Gastrocnemius medialis (tissue), 4 donors: Measurements from ENCODE around the gene DVL1. TPM values are rescaled to one million over a fixed set of nuclear protein-coding genes. Genes with fewer than 3 reads are reported as not detected.

Experiments
- ATAC-seq, 2 donors: fragments of 150-250 bp; one replicate each; pipeline ENCODE4 v1.9.1; 2016
- DNase-seq, 2 donors: peaks; one replicate each; pipeline ENCODE4 v3.0.0-alpha.2; 2019
- H3K27ac ChIP-seq, 4 donors: fragments of 200-600 bp; sonication (generic); 1 replicate in 1 of 4; 2 replicates in 3 of 4; pipeline ENCODE4 v1.5.1; 2016 to 2018; ENCODE audit warnings: mild to moderate bottlenecking in 2 of 4, moderate library complexity in 1 of 4
- H3K27me3 ChIP-seq, 3 donors: fragments of 200-600 bp; sonication (generic) in 2 of 3; 1 replicate in 1 of 3; 2 replicates in 2 of 3; pipeline versions ENCODE4 v1.5.1 to v1.6.0; 2016 to 2019; ENCODE audit warnings: mild to moderate bottlenecking in 1 of 3, moderate library complexity in 1 of 3
- H3K36me3 ChIP-seq, 2 donors: fragments of 200-600 bp; sonication (generic) in 1 of 2; one replicate each; pipeline ENCODE4 v1.5.1; 2017 to 2018
- H3K4me1 ChIP-seq, 2 donors: fragments of 200-600 bp; sonication (generic) in 1 of 2; one replicate each; pipeline ENCODE4 v1.5.1; 2016 to 2017; ENCODE audit warnings: mild to moderate bottlenecking in 2 of 2
- H3K4me3 ChIP-seq, 4 donors: fragments of 200-600 bp; sonication (generic) in 3 of 4; 1 replicate in 1 of 4; 2 replicates in 3 of 4; pipeline ENCODE4 v1.5.1; 2016 to 2019; ENCODE audit warnings: mild to moderate bottlenecking in 2 of 4
- H3K9me3 ChIP-seq, 3 donors: fragments of 200-600 bp; sonication (generic) in 2 of 3; 1 replicate in 1 of 3; 2 replicates in 2 of 3; pipeline ENCODE4 v1.5.1; 2016 to 2019
- CTCF ChIP-seq, 5 experiments: fragments of 450-650 bp in 3 of 5; fragments of 200-600 bp in 2 of 5; sonication (generic) in 2 of 5; IDR thresholded peaks in 4 of 5; conservative IDR thresholded peaks in 1 of 5; 1 replicate in 4 of 5; 2 replicates in 1 of 5; pipeline ENCODE4 v1.5.1; 2016 to 2019; ENCODE audit warnings: antibody characterized with exemption in 5 of 5, mild to moderate bottlenecking in 3 of 5, moderate library complexity in 3 of 5
- POLR2A ChIP-seq, 2 donors: fragments of 450-650 bp; IDR thresholded peaks; one replicate each; pipeline ENCODE4 v1.6.1; 2017; ENCODE audit warnings: antibody characterized with exemption in 2 of 2, mild to moderate bottlenecking in 2 of 2, moderate library complexity in 2 of 2
- in situ Hi-C, 4 donors: fragments of 200-750 bp; cut with MboI; loops; one replicate each; pipeline versions ENCODE4 v1.15.0 to v1.8.0; 2017; ENCODE audit warnings: low sequenced_read_pairs in 4 of 4
- intact Hi-C: fragments of 100-400 bp; cut with DNase I; formaldehyde crosslinking; loops from one replicate; pipeline ENCODE4 v1.15.1; 2023; ENCODE audit warnings: low total_unique reads
- total RNA-seq, 4 donors: library from RNA; depleted of rRNA; stranded (reverse); fragments of >200 nt; gene quantifications; one replicate each; pipeline versions ENCODE4 v1.1.0 to v1.2.3, GENCODE V29; 2016

The DVL1 gene
- total RNA-seq, 4 donors from 2014 or later, result 196 to 311 (median 258) TPM

- Histone ChIP-seq H3K27ac (peak overlapping the region; percentile 86 to 97 (median 92)), H3K4me3 (peak overlapping the region; percentile 78 to 95 (median 85)), H3K36me3 (peaks cover 0 to 9% of the 10 kb centered on the region in 2 donors), H3K4me1 (peaks cover 47 to 58% of the 10 kb centered on the region in 2 donors), H3K27me3 (no peaks in the 10 kb centered on the region), H3K9me3 (no peaks in the 10 kb centered on the region)
- intact Hi-C loops (no loop called here), in situ Hi-C loops (no loop called here)
- DNase-seq (no peak), ATAC-seq (no peak)
- TF ChIP-seq POLR2A (IDR thresholded peaks at IDR 0.05) (no peak), CTCF (IDR thresholded peaks at IDR 0.05 in 4 of 5, conservative IDR thresholded peaks at IDR 0.05 in 1 of 5) (no peak)
Observed at GRCh38 chr1:1326075-1326605, 23.1 kb downstream of the DVL1 start.

GRCh38 chr1:1325288-1326074, 23.7 kb downstream of the DVL1 start:
- DNase-seq, result peak in 1 of 2 donors; percentile 67
- peaks cover 47 to 57% of the 10 kb centered on the region in 2 donors for H3K4me1 ChIP-seq
- H3K27ac ChIP-seq, result peak overlapping the region; percentile 86 to 97 (median 92)
- peak in 1 of 2 donors; percentile 43 for ATAC-seq
- no peaks in the 10 kb centered on the region for H3K27me3 ChIP-seq
- H3K9me3 ChIP-seq, result no peaks in the 10 kb centered on the region
- in situ Hi-C loops (no loop called here), intact Hi-C loops (loop anchor here (2.0 kb wide), 2 partner anchors 17 to 23 kb away; partner anchors contain the start of genes DVL1 and PUSL1)
- peaks cover 0 to 11% of the 10 kb centered on the region in 2 donors for H3K36me3 ChIP-seq
- peak overlapping the region; percentile 78 to 95 (median 85) for H3K4me3 ChIP-seq
- no peak for TF ChIP-seq CTCF (IDR thresholded peaks at IDR 0.05 in 4 of 5, conservative IDR thresholded peaks at IDR 0.05 in 1 of 5)
- no peak for TF ChIP-seq POLR2A (IDR thresholded peaks at IDR 0.05)

GRCh38 chr1:1324524-1325287, 24.5 kb downstream of the DVL1 start, which contains the start of the genes CPTP and INTS11:
TSS of gene CPTP (plus strand) at chr1:1324802. CDS start at chr1:1326911, 2,109 bp downstream.
TSS of gene INTS11 (minus strand) at chr1:1324660. CDS start at chr1:1324608, 52 bp downstream.
- Histone ChIP-seq H3K4me3 (peak within 1 kb of the TSS; percentile 78 to 95 (median 85)), H3K27me3 (no peaks in the 10 kb centered on the region), H3K27ac (peak within 1 kb of the TSS; percentile 86 to 97 (median 92)), H3K9me3 (no peaks in the 10 kb centered on the region), H3K4me1 (peaks cover 43 to 53% of the 10 kb centered on the region in 2 donors), H3K36me3 (peaks cover 0 to 17% of the 10 kb centered on the region in 2 donors)
- intact Hi-C loops, result loop anchor here (2.0 kb wide), 2 partner anchors 16 to 24 kb away; partner anchors contain the start of genes DVL1 and PUSL1
- in situ Hi-C loops, result no loop called here
- ATAC-seq, result peak; percentile 83 to 88
- TF ChIP-seq CTCF (IDR thresholded peaks at IDR 0.05 in 4 of 5, conservative IDR thresholded peaks at IDR 0.05 in 1 of 5), result no peak
- TF ChIP-seq POLR2A (IDR thresholded peaks at IDR 0.05), result peak; percentile 76 to 91
- DNase-seq, result peak; percentile 91 to 92

GRCh38 chr1:1324084-1324523, 25.1 kb downstream of the DVL1 start:
- no peaks in the 10 kb centered on the region for H3K9me3 ChIP-seq
- no peak for TF ChIP-seq CTCF (IDR thresholded peaks at IDR 0.05 in 4 of 5, conservative IDR thresholded peaks at IDR 0.05 in 1 of 5)
- TF ChIP-seq POLR2A (IDR thresholded peaks at IDR 0.05), result no peak
- in situ Hi-C loops, result no loop called here
- peak overlapping the region; percentile 86 to 97 (median 92) for H3K27ac ChIP-seq
- DNase-seq (no peak), ATAC-seq (peak; percentile 10 to 28)
- intact Hi-C loops, result loop anchor here (2.0 kb wide), 2 partner anchors 15 to 25 kb away; partner anchors contain the start of genes DVL1 and PUSL1
- H3K4me1 ChIP-seq, result peaks cover 43 to 53% of the 10 kb centered on the region in 2 donors
- no peaks in the 10 kb centered on the region for H3K27me3 ChIP-seq
- peaks cover 0 to 23% of the 10 kb centered on the region in 2 donors for H3K36me3 ChIP-seq
- peak overlapping the region; percentile 78 to 95 (median 85) for H3K4me3 ChIP-seq
